Left lung (tissue), 10 donors: Measurements from ENCODE around the gene C15orf39. TPM values are rescaled to one million over a fixed set of nuclear protein-coding genes. Genes with fewer than 3 reads are reported as not detected.
"Not testable (repeated sequence)": the region's sequence is repeated elsewhere in the genome, so short reads cannot be mapped to it uniquely, and the experiment has no call there.

Experiments
- ATAC-seq: fragments of 200-7000 bp; cut with Tn5 transposase; one replicate; pipeline ENCODE4 v1.9.1; 2020; ENCODE audit warnings: moderate library complexity
- DNase-seq, 4 donors: peaks; one replicate each; pipeline ENCODE4 v3.0.0-alpha.2; 2013 to 2020
- H3K27ac ChIP-seq, 2 donors: fragments of 200-600 bp; sonication (generic) in 1 of 2; one replicate each; pipeline versions ENCODE4 v1.5.0 to v1.8.0; 2020 to 2021
- H3K27me3 ChIP-seq, 2 donors: fragments of 200-600 bp; sonication (generic) in 1 of 2; one replicate each; pipeline versions ENCODE4 v1.5.0 to v1.8.0; 2020 to 2021
- H3K36me3 ChIP-seq, 2 donors: fragments of 200-600 bp; sonication (generic) in 1 of 2; one replicate each; pipeline versions ENCODE4 v1.5.0 to v1.8.0; 2020 to 2021
- H3K4me1 ChIP-seq, 2 donors: fragments of 200-600 bp; one replicate each; pipeline ENCODE4 v1.8.0; 2021
- H3K4me3 ChIP-seq, 2 donors: fragments of 200-600 bp; sonication (generic) in 1 of 2; one replicate each; pipeline versions ENCODE4 v1.5.0 to v1.8.0; 2020 to 2021; ENCODE audit warnings: mild to moderate bottlenecking in 1 of 2
- H3K9me3 ChIP-seq, 2 donors: fragments of 200-600 bp; sonication (generic) in 1 of 2; one replicate each; pipeline versions ENCODE4 v1.5.0 to v1.8.0; 2020 to 2021
- CTCF ChIP-seq, 2 donors: fragments of 200-600 bp; sonication (generic) in 1 of 2; IDR thresholded peaks; one replicate each; pipeline versions ENCODE4 v1.5.0 to v1.8.0; 2021; ENCODE audit warnings: antibody characterized with exemption in 2 of 2
- intact Hi-C, 2 donors: fragments of 100-400 bp; cut with DNase I; formaldehyde crosslinking; loops; one replicate each; pipeline versions ENCODE4 v1.11.2 to v1.14.2; 2022
- polyA plus RNA-seq, 6 donors: library from polyadenylated mRNA; unstranded; fragments of 120-200 nt; gene quantifications; one replicate each; pipeline ENCODE4 v1.2.1, GENCODE V29; 2013; ENCODE audit not compliant: insufficient read length in 6 of 6
- total RNA-seq, 2 donors: library from RNA; stranded (reverse); fragmentation: NEBNext Ultra II Directional; extraction: Animal tissue kit (Norgen Biotek cat#: 25700); gene quantifications; one replicate each; pipeline ENCODE4 v1.2.1, GENCODE V29; 2021
- donor health status: DM: no; HTN: yes; CAD: no.
- donor health status: DM: no; HTN: no; CAD: no.

The C15orf39 gene
- total and polyA plus RNA-seq, 8 donors: 7.8 to 35.7 (median 13.9) TPM

DNA sequence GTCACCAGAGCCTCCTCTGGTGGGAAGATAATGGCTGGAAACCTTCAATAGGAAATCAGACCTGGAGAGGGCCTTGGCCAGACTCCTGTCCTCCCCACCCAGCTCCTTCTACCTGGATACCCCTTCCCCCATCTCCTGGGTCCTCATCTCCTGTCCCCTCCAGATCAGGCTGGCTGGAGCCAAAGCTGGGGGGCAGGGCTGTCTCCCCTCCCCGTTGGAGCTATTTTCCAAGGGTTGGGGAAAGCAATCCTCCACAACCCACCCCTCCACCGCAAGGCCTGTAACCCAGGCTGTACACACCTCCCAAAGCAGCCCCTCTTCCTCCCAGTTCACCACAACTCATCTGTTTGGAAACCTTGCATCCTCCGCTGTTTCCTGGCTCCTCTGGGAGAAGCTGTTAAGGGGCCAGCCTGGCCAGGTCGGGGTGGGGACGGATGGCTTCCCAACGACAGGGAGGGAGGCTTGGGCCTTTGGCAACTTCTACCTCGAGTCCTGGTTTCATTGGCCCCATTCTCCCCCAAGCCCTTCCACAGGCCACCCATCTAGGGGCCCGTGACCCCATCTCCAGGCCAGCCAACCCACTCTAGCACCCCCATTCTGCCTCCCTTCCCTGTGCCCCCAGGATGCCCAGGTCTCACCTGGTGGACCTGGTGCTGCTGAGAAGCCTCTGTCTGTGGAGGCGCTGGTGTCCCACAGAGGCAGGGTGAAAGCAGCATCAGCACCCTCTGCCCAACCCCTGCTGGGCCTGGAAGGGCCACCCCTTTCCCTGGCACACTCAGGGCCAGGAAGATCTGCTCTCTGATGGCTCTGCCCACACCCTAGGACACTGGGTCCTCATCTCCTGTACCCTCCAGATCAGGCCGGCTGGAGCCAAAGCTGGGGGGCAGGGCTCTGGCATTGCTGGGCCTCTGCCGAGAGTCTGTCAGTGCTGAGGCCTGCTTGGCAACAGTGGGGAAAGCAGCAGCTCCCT is 34.4 kb downstream of the C15orf39 start:
- Histone ChIP-seq H3K27ac (no peak overlapping the region), H3K9me3 (no peaks in the 10 kb centered on the region), H3K27me3 (peaks cover 0 to 23% of the 10 kb centered on the region in 2 donors), H3K36me3 (no peaks in the 10 kb centered on the region), H3K4me1 (no peaks in the 10 kb centered on the region), H3K4me3 (no peak overlapping the region)
- TF ChIP-seq CTCF (IDR thresholded peaks at IDR 0.05): no peak
- ATAC-seq (no peak), DNase-seq (peak in 1 of 4 donors; percentile 22)
- intact Hi-C loops: no loop called here

- DNase-seq (peak in 1 of 4 donors; percentile 22), ATAC-seq (no peak)
- Histone ChIP-seq H3K4me3 (no peak overlapping the region), H3K36me3 (no peaks in the 10 kb centered on the region), H3K27ac (no peak overlapping the region), H3K4me1 (no peaks in the 10 kb centered on the region), H3K27me3 (peaks cover 0 to 23% of the 10 kb centered on the region in 2 donors), H3K9me3 (no peaks in the 10 kb centered on the region)
- intact Hi-C loops: no loop called here
- TF ChIP-seq CTCF (IDR thresholded peaks at IDR 0.05): no peak
These were observed 35.8 kb downstream of the C15orf39 start for GRCh38 chr15:75237316-75237982.

GRCh38 chr15:75238150-75238549 is 36.5 kb downstream of the C15orf39 start:
- no peaks in the 10 kb centered on the region for H3K4me1 ChIP-seq
- H3K27ac ChIP-seq: no peak overlapping the region
- H3K36me3 ChIP-seq: no peaks in the 10 kb centered on the region
- intact Hi-C loops: no loop called here
- no peak for DNase-seq
- TF ChIP-seq CTCF (IDR thresholded peaks at IDR 0.05): no peak
- H3K4me3 ChIP-seq: no peak overlapping the region
- H3K9me3 ChIP-seq: no peaks in the 10 kb centered on the region
- ATAC-seq: no peak
- peaks cover 0 to 23% of the 10 kb centered on the region in 2 donors for H3K27me3 ChIP-seq

DNA sequence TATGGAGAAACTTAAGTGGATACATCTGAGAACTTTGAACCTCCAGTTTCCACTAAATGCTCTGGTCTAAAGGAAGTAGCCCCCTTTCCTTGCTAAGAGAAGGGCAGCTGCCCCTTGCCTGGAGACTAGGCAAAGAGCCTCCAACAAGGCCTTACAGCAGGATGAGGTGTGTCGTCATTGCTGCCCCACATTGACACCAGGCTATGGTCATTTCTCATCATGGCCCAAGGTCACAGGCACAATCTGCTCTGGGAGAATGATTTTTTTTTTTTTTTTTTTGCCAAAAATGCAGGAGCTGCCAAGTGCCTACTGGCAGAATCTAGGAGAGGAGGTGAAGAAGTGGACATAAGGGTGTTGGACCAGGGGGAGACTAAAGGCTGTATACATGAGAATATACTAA is 44.1 kb downstream of the C15orf39 start:
- intact Hi-C loops, H3K36me3 ChIP-seq, H3K9me3 ChIP-seq, H3K27ac ChIP-seq, ATAC-seq, H3K4me3 ChIP-seq, DNase-seq, H3K4me1 ChIP-seq: not testable (repeated sequence)
- H3K27me3 ChIP-seq: peaks cover 5 to 26% of the 10 kb centered on the region in 2 donors

- H3K4me3 ChIP-seq, H3K9me3 ChIP-seq, ATAC-seq, H3K4me1 ChIP-seq, intact Hi-C loops, H3K36me3 ChIP-seq, DNase-seq, H3K27ac ChIP-seq: not testable (repeated sequence)
- H3K27me3 ChIP-seq: peaks cover 5 to 34% of the 10 kb centered on the region in 2 donors
These were observed 47.3 kb downstream of the C15orf39 start for GRCh38 chr15:75248991-75249390.

DNA sequence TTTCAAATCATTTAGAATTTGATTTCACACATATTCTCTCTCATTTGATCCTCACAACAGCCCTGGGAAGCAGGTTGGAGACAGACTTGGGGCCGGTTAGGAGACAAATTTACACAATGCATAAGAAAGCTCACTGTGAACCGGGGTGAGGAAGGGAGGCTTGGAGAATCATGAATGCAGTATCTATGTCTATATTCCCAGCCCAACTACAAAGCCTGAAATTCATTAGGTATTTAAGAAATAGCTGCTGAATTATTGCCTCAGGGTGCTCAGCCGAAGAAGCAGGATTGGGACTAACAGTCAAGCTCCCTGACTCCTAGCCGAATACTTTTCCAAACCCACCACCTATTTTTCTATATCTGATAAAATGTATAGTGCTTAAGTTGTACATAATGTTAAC is 48.0 kb downstream of the C15orf39 start:
- intact Hi-C loops: no loop called here
- no peak overlapping the region for H3K4me3 ChIP-seq
- no peak overlapping the region for H3K27ac ChIP-seq
- no peaks in the 10 kb centered on the region for H3K4me1 ChIP-seq
- H3K9me3 ChIP-seq: no peaks in the 10 kb centered on the region
- no peaks in the 10 kb centered on the region for H3K36me3 ChIP-seq
- peaks cover 5 to 34% of the 10 kb centered on the region in 2 donors for H3K27me3 ChIP-seq
- no peak for DNase-seq
- no peak for TF ChIP-seq CTCF (IDR thresholded peaks at IDR 0.05)
- ATAC-seq: no peak

- H3K9me3 ChIP-seq, H3K36me3 ChIP-seq, intact Hi-C loops, DNase-seq, H3K4me1 ChIP-seq, ATAC-seq, H3K27ac ChIP-seq, H3K4me3 ChIP-seq: not testable (repeated sequence)
- peaks cover 5 to 34% of the 10 kb centered on the region in 2 donors for H3K27me3 ChIP-seq
These were observed 49.7 kb downstream of the C15orf39 start for GRCh38 chr15:75251343-75251742.

DNA sequence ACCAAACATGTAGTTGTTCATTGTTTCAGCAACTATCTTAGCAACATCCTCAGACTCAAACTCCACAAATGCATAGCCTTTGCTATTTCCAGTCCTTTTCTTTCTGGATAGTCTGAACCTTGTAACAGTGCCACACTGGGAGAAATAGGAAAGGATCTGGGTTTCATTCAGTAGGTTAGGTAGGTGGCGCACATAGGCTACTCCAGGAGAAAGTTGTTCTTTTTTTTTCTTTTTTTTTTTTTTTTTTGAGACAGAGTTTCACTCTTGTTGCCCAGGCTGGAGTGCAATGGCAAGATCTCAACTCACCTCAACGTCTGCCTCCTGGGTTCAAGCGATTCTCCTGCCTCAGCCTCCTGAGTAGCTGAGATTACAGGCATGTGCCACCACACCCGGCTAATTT is 50.6 kb downstream of the C15orf39 start:
- H3K27ac ChIP-seq, H3K36me3 ChIP-seq, intact Hi-C loops, H3K9me3 ChIP-seq, ATAC-seq, H3K4me1 ChIP-seq, DNase-seq, H3K4me3 ChIP-seq: not testable (repeated sequence)
- H3K27me3 ChIP-seq: peaks cover 5 to 33% of the 10 kb centered on the region in 2 donors

GRCh38 chr15:75258034-75258433 is 56.4 kb downstream of the C15orf39 start, which contains the start of gene GOLGA6C:
Gene GOLGA6C (plus strand): TSS chr15:75258334. CDS start chr15:75258599, 265 bp downstream.
- H3K36me3 ChIP-seq: not testable (repeated sequence)

More at GRCh38 chr15:75258034-75258433, 56.4 kb downstream of the C15orf39 start, which contains the start of gene GOLGA6C:
- H3K27me3 ChIP-seq, DNase-seq, ATAC-seq, H3K4me1 ChIP-seq, intact Hi-C loops, H3K27ac ChIP-seq, H3K4me3 ChIP-seq, H3K9me3 ChIP-seq: not testable (repeated sequence)
